Liver (tissue), 3 donors: ENCODE measurements around the gene UNCX.

Experiments
- ATF3 ChIP-seq: IDR thresholded peaks from 2 replicates; pipeline ENCODE4 v1.6.1; 2016; ENCODE audit warnings: antibody characterized with exemption
- CTCF ChIP-seq: fragments of 150-350 bp; IDR thresholded peaks from 2 replicates; pipeline ENCODE4 v1.5.1; 2017; ENCODE audit warnings: improper control_type of control experiment, low read depth, low read length; ENCODE audit not compliant: missing input control
- EGR1 ChIP-seq, 2 donors: IDR thresholded peaks; 2 replicates each; pipeline ENCODE4 v1.6.1; 2016 to 2018; ENCODE audit warnings: antibody characterized with exemption in 2 of 2, low read depth in 2 of 2
- GABPA ChIP-seq, 2 donors: IDR thresholded peaks in 1 of 2; conservative IDR thresholded peaks in 1 of 2; 2 replicates each; pipeline ENCODE4 v1.6.1; 2016; ENCODE audit warnings: antibody characterized with exemption in 2 of 2, mild to moderate bottlenecking in 1 of 2, moderate library complexity in 1 of 2
- JUND ChIP-seq, 2 donors: IDR thresholded peaks; 2 replicates each; pipeline ENCODE4 v1.6.1; 2016; ENCODE audit warnings: antibody characterized with exemption in 2 of 2
- MAX ChIP-seq: IDR thresholded peaks from 2 replicates; pipeline ENCODE4 v1.6.1; 2016; ENCODE audit warnings: antibody characterized with exemption
- RAD21 ChIP-seq, 2 donors: IDR thresholded peaks; 2 replicates each; pipeline ENCODE4 v1.6.1; 2016; ENCODE audit warnings: antibody characterized with exemption in 2 of 2, mild to moderate bottlenecking in 2 of 2
- REST ChIP-seq: IDR thresholded peaks from 2 replicates; pipeline ENCODE4 v1.6.1; 2016; ENCODE audit warnings: antibody characterized with exemption, mild to moderate bottlenecking
- RXRA ChIP-seq, 2 donors: IDR thresholded peaks; 2 replicates each; pipeline ENCODE4 v1.6.1; 2017 to 2018; ENCODE audit warnings: antibody characterized with exemption in 2 of 2, mild to moderate bottlenecking in 1 of 2
- SP1 ChIP-seq: IDR thresholded peaks from 2 replicates; pipeline ENCODE4 v1.6.1; 2018; ENCODE audit warnings: antibody characterized with exemption, mild to moderate bottlenecking
- TAF1 ChIP-seq: conservative IDR thresholded peaks from 2 replicates; pipeline ENCODE4 v1.6.1; 2016; ENCODE audit warnings: antibody characterized with exemption, mild to moderate bottlenecking
- ZBTB33 ChIP-seq: IDR thresholded peaks from 2 replicates; pipeline ENCODE4 v1.6.1; 2016; ENCODE audit warnings: antibody characterized with exemption
- donor health status: healthy.
- donor health status: healthy.

GRCh38 chr7:1233333-1234048, 819 bp downstream of the UNCX start:
- TF ChIP-seq REST = no peak
- no peak for TF ChIP-seq CTCF
- no peak for TF ChIP-seq JUND (IDR thresholded peaks at IDR 0.05)
- no peak for TF ChIP-seq TAF1
- TF ChIP-seq EGR1 (IDR thresholded peaks at IDR 0.05; ENCODE audit: low read depth in 2 of 2) = no peak
- no peak for TF ChIP-seq ATF3
- no peak for TF ChIP-seq RXRA (IDR thresholded peaks at IDR 0.05)
- no peak for TF ChIP-seq MAX
- no peak for TF ChIP-seq ZBTB33
- no peak for TF ChIP-seq RAD21 (IDR thresholded peaks at IDR 0.05)
- TF ChIP-seq GABPA (IDR thresholded peaks at IDR 0.05 in 1 of 2, conservative IDR thresholded peaks at IDR 0.05 in 1 of 2) = no peak
- TF ChIP-seq SP1 = no peak
